Astrocyte (in vitro differentiated cells and primary cell): ENCODE data around the gene CCDC57. TPM values are rescaled to one million over a fixed set of nuclear protein-coding genes. Genes with fewer than 3 reads are reported as not detected.
A peak's percentile ranks its signal among the peaks of the same experiment; 100 is the strongest.

Source experiments
- DNase-seq: peaks from one replicate; pipeline ENCODE4 v3.0.0-alpha.2; 2010; ENCODE audit warnings: low read depth
- FAIRE-seq: peaks from 2 replicates; lab custom pipeline; 2011; peaks lifted over from hg19 to GRCh38; lab: Jason Lieb, UNC
- H2AFZ ChIP-seq: 2 replicates; pipeline ENCODE4 v1.6.0; 2012; ENCODE audit warnings: low read depth, low read length, inconsistent platforms
- H3K27ac ChIP-seq: 2 replicates; pipeline ENCODE4 v1.5.1; 2011; ENCODE audit warnings: low read depth, low read length, inconsistent platforms
- H3K27me3 ChIP-seq: 2 replicates; pipeline ENCODE4 v1.6.0; 2011; ENCODE audit warnings: low read length, inconsistent platforms; ENCODE audit not compliant: insufficient read depth
- H3K36me3 ChIP-seq: 2 replicates; pipeline ENCODE4 v1.5.1; 2011; ENCODE audit warnings: low read length, inconsistent platforms; ENCODE audit not compliant: insufficient read depth
- H3K4me1 ChIP-seq: 2 replicates; pipeline ENCODE4 v1.5.1; 2011; ENCODE audit warnings: low read length, inconsistent platforms; ENCODE audit not compliant: insufficient read depth
- H3K4me2 ChIP-seq: 2 replicates; pipeline ENCODE4 v1.6.0; 2012; ENCODE audit warnings: low read length, inconsistent platforms
- H3K4me3 ChIP-seq: 2 replicates; pipeline ENCODE4 v1.5.1; 2011; ENCODE audit warnings: low read depth, mild to moderate bottlenecking, low read length, inconsistent platforms; ENCODE audit not compliant: insufficient read depth
- H3K79me2 ChIP-seq: 2 replicates; pipeline ENCODE4 v1.6.0; 2012; ENCODE audit warnings: mild to moderate bottlenecking, low read length, inconsistent platforms; ENCODE audit not compliant: insufficient read depth
- H3K9ac ChIP-seq: 2 replicates; pipeline ENCODE4 v1.6.0; 2012; ENCODE audit warnings: mild to moderate bottlenecking, low read length, inconsistent platforms
- H3K9me3 ChIP-seq: 2 replicates; pipeline ENCODE4 v1.5.1; 2012; ENCODE audit warnings: low read depth, mild to moderate bottlenecking, low read length, inconsistent platforms; ENCODE audit not compliant: insufficient read depth
- H4K20me1 ChIP-seq: 2 replicates; pipeline ENCODE4 v1.6.0; 2012; ENCODE audit warnings: low read length, inconsistent platforms; ENCODE audit not compliant: insufficient read depth
- H3K27ac Mint-ChIP-seq: one replicate; pipeline ENCODE4 v1.8.0; 2021; ENCODE audit warnings: mild to moderate bottlenecking, mixed read lengths; ENCODE audit not compliant: unreplicated experiment
- H3K27me3 Mint-ChIP-seq: one replicate; pipeline ENCODE4 v1.8.0; 2021; ENCODE audit warnings: low read depth, mixed read lengths; ENCODE audit not compliant: unreplicated experiment
- H3K36me3 Mint-ChIP-seq: one replicate; pipeline ENCODE4 v1.8.0; 2021; ENCODE audit warnings: low read depth, mixed read lengths; ENCODE audit not compliant: unreplicated experiment
- H3K4me1 Mint-ChIP-seq: one replicate; pipeline ENCODE4 v1.8.0; 2021; ENCODE audit warnings: low read depth, mixed read lengths; ENCODE audit not compliant: unreplicated experiment
- H3K4me3 Mint-ChIP-seq: one replicate; pipeline ENCODE4 v1.8.0; 2021; ENCODE audit warnings: mild to moderate bottlenecking, moderate library complexity, mixed read lengths; ENCODE audit not compliant: unreplicated experiment
- H3K9me3 Mint-ChIP-seq: one replicate; pipeline ENCODE4 v1.8.0; 2021; ENCODE audit warnings: mild to moderate bottlenecking, mixed read lengths; ENCODE audit not compliant: unreplicated experiment
- EZH2 ChIP-seq: IDR thresholded peaks from 2 replicates; pipeline ENCODE4 v1.6.1; 2012; ENCODE audit warnings: mild to moderate bottlenecking, low read length, inconsistent platforms; ENCODE audit not compliant: insufficient read depth
- total RNA-seq: library from RNA; stranded (reverse); gene quantifications from 2 replicates; pipeline ENCODE4 v1.2.1, GENCODE V29; 2021
- TF ChIP-seq, protein P1 (sequence below): IDR thresholded peaks from 2 replicates; pipeline ENCODE4 v1.5.1; 2011; ENCODE audit warnings: low read depth, mild to moderate bottlenecking, inconsistent platforms, low read length, moderate library complexity; ENCODE audit not compliant: insufficient read depth

Gene CCDC57
- total RNA-seq, 1 donor from 2014 or later = 20.4 TPM

- Mint-ChIP-seq H3K4me1 (peaks cover 12% of the 10 kb centered on the region), H3K9me3 (no peaks in the 10 kb centered on the region), H3K36me3 (no peaks in the 10 kb centered on the region), H3K27ac (no peak overlapping the region), H3K4me3 (no peak overlapping the region), H3K27me3 (no peaks in the 10 kb centered on the region)
- Histone ChIP-seq H3K79me2 (no peaks in the 10 kb centered on the region), H3K4me1 (peaks cover 43% of the 10 kb centered on the region), H3K27ac (no peak overlapping the region), H4K20me1 (no peaks in the 10 kb centered on the region), H3K4me3 (no peak overlapping the region), H3K9me3 (no peaks in the 10 kb centered on the region), H2AFZ (no peak overlapping the region), H3K9ac (no peak overlapping the region), H3K4me2 (no peak overlapping the region), H3K27me3 (no peaks in the 10 kb centered on the region), H3K36me3 (no peaks in the 10 kb centered on the region)
- DNase-seq (no peak), FAIRE-seq (no peak)
- TF ChIP-seq EZH2 = no peak
These were observed 5.9 kb upstream of the CCDC57 start for GRCh38 chr17:82218349-82219075.

DNA sequence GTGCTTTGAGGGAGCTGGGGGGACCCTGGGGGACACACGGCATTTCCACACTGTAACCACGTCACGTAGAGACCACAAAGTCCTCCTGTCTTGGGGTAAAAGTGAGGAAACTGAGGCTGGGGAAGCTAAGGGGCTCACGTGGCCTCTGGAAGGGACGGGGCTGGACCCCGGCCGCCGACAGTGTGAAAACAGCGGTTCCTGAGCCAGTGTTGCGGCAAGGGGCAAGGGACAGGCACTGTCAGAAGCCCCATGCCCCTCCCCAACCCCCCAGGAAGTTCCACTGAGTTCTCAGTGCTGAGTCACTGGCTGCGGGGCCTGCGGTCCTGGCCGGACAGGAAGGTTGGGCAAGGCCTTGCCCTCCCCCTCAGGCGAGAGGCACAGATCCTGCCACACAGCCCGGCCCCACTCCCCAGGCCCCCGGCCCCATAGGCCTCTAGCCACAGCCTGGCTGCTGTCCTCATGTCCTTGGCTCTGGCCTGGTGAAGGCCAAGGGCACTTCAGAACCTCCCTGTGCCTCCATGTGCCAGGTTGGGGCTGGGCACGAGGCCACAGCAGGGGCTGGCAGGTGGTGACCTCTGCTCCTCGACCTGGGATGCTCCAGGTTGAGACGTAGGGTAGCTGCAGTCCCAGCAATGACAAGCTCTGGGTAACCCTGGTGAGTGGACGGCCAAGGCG lies 5.0 kb upstream of the CCDC57 start:
- no peaks in the 10 kb centered on the region for H3K36me3 Mint-ChIP-seq
- Histone ChIP-seq H3K27me3 (no peaks in the 10 kb centered on the region), H3K9ac (peak overlapping the region; percentile 76), H3K4me2 (peak overlapping the region; percentile 77), H3K27ac (peak overlapping the region; percentile 93), H3K79me2 (no peaks in the 10 kb centered on the region), H2AFZ (peak overlapping the region; percentile 47), H3K36me3 (no peaks in the 10 kb centered on the region), H3K9me3 (no peaks in the 10 kb centered on the region), H3K4me1 (peaks cover 47% of the 10 kb centered on the region), H3K4me3 (peak overlapping the region; percentile 28), H4K20me1 (no peaks in the 10 kb centered on the region)
- no peak overlapping the region for H3K4me3 Mint-ChIP-seq
- peak; percentile 87 for DNase-seq
- peaks cover 14% of the 10 kb centered on the region for H3K4me1 Mint-ChIP-seq
- no peak for FAIRE-seq
- H3K9me3 Mint-ChIP-seq = no peaks in the 10 kb centered on the region
- TF ChIP-seq EZH2 = no peak
- TF ChIP-seq, protein P1, sequence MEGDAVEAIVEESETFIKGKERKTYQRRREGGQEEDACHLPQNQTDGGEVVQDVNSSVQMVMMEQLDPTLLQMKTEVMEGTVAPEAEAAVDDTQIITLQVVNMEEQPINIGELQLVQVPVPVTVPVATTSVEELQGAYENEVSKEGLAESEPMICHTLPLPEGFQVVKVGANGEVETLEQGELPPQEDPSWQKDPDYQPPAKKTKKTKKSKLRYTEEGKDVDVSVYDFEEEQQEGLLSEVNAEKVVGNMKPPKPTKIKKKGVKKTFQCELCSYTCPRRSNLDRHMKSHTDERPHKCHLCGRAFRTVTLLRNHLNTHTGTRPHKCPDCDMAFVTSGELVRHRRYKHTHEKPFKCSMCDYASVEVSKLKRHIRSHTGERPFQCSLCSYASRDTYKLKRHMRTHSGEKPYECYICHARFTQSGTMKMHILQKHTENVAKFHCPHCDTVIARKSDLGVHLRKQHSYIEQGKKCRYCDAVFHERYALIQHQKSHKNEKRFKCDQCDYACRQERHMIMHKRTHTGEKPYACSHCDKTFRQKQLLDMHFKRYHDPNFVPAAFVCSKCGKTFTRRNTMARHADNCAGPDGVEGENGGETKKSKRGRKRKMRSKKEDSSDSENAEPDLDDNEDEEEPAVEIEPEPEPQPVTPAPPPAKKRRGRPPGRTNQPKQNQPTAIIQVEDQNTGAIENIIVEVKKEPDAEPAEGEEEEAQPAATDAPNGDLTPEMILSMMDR = no peak
- peak overlapping the region; percentile 97 for H3K27ac Mint-ChIP-seq
- no peaks in the 10 kb centered on the region for H3K27me3 Mint-ChIP-seq

- Histone ChIP-seq H3K4me2 (peak overlapping the region; percentile 77), H3K27ac (peak overlapping the region; percentile 93), H3K79me2 (no peaks in the 10 kb centered on the region), H3K9me3 (no peaks in the 10 kb centered on the region), H3K4me1 (peaks cover 47% of the 10 kb centered on the region), H3K4me3 (peak overlapping the region; percentile 28), H3K9ac (peak overlapping the region; percentile 76), H4K20me1 (no peaks in the 10 kb centered on the region), H3K36me3 (no peaks in the 10 kb centered on the region), H3K27me3 (no peaks in the 10 kb centered on the region), H2AFZ (peak overlapping the region; percentile 72)
- TF ChIP-seq, protein P1 = no peak
- TF ChIP-seq EZH2 = no peak
- Mint-ChIP-seq H3K36me3 (no peaks in the 10 kb centered on the region), H3K9me3 (no peaks in the 10 kb centered on the region), H3K27ac (peak overlapping the region; percentile 97), H3K27me3 (no peaks in the 10 kb centered on the region), H3K4me1 (peaks cover 14% of the 10 kb centered on the region), H3K4me3 (no peak overlapping the region)
- FAIRE-seq (no peak), DNase-seq (no peak)
These were observed 4.5 kb upstream of the CCDC57 start for GRCh38 chr17:82217120-82217529.
